Small intestine (tissue), 7 donors: ENCODE data around the gene CCNL1. TPM values are rescaled to one million over a fixed set of nuclear protein-coding genes. Genes with fewer than 3 reads are reported as not detected.

Experiments used
- DNase-seq, 2 donors: peaks; one replicate each; pipeline versions ENCODE4 v3.0.0 to v3.0.0-alpha.2; 2013
- FAIRE-seq: peaks from 2 replicates; lab custom pipeline; 2012; peaks lifted over from hg19 to GRCh38; lab: Jason Lieb, UNC
- H3K27ac ChIP-seq, 3 donors: one replicate each; pipeline ENCODE4 v1.5.1; 2013; ENCODE audit warnings: low read length in 2 of 3, mild to moderate bottlenecking in 2 of 3, control low read depth in 1 of 3, inconsistent platforms in 1 of 3, low read depth in 1 of 3, moderate library complexity in 1 of 3
- H3K27me3 ChIP-seq, 3 donors: one replicate each; pipeline ENCODE4 v1.6.1; 2013; ENCODE audit warnings: low read length in 3 of 3, inconsistent platforms in 1 of 3; ENCODE audit not compliant: control insufficient read depth in 3 of 3, insufficient read depth in 3 of 3
- H3K36me3 ChIP-seq, 3 donors: one replicate each; pipeline ENCODE4 v1.6.1; 2013; ENCODE audit warnings: low read length in 3 of 3, inconsistent platforms in 1 of 3, low read depth in 1 of 3, mild to moderate bottlenecking in 1 of 3, moderate library complexity in 1 of 3; ENCODE audit not compliant: control insufficient read depth in 3 of 3, insufficient read depth in 2 of 3
- H3K4me1 ChIP-seq, 3 donors: one replicate each; pipeline ENCODE4 v1.6.1; 2013; ENCODE audit warnings: low read length in 2 of 3, inconsistent platforms in 1 of 3, low read depth in 1 of 3, mild to moderate bottlenecking in 1 of 3, moderate library complexity in 1 of 3; ENCODE audit not compliant: control insufficient read depth in 3 of 3, insufficient read depth in 2 of 3
- H3K4me3 ChIP-seq, 3 donors: one replicate each; pipeline ENCODE4 v1.5.1; 2013; ENCODE audit warnings: low read length in 3 of 3, control low read depth in 1 of 3, inconsistent platforms in 1 of 3, low read depth in 1 of 3, mild to moderate bottlenecking in 1 of 3, moderate library complexity in 1 of 3
- H3K9me3 ChIP-seq, 2 donors: one replicate each; pipeline ENCODE4 v1.6.1; 2013; ENCODE audit warnings: low read depth in 1 of 2, low read length in 1 of 2; ENCODE audit not compliant: control insufficient read depth in 2 of 2, insufficient read depth in 1 of 2
- WGBS, 3 donors: extraction: QIAGEN DNeasy Blood & Tissue Kit; methylation state at CpG; one replicate each; pipeline ENCODE4 v1.1.7; 2013; 5-methylcytosine and 5-hydroxymethylcytosine counted together
- polyA plus RNA-seq, 4 donors: library from polyadenylated mRNA; stranded (reverse) in 3 of 4; unstranded in 1 of 4; fragments of 200-250 nt in 3 of 4; fragments of 120-200 nt in 1 of 4; gene quantifications; one replicate each; pipeline versions ENCODE4 v1.2.1 to v1.2.3, GENCODE V29; 2013
- donor health status: healthy with polysubstance abuse.
- donor health status: control.
- donor health status: control.
- donor health status: Bipolar disorder and iron deficiency.
- donor health status: healthy.

CCNL1 gene
- polyA plus RNA-seq, 4 donors: 46.6 to 214 (median 118) TPM

DNA sequence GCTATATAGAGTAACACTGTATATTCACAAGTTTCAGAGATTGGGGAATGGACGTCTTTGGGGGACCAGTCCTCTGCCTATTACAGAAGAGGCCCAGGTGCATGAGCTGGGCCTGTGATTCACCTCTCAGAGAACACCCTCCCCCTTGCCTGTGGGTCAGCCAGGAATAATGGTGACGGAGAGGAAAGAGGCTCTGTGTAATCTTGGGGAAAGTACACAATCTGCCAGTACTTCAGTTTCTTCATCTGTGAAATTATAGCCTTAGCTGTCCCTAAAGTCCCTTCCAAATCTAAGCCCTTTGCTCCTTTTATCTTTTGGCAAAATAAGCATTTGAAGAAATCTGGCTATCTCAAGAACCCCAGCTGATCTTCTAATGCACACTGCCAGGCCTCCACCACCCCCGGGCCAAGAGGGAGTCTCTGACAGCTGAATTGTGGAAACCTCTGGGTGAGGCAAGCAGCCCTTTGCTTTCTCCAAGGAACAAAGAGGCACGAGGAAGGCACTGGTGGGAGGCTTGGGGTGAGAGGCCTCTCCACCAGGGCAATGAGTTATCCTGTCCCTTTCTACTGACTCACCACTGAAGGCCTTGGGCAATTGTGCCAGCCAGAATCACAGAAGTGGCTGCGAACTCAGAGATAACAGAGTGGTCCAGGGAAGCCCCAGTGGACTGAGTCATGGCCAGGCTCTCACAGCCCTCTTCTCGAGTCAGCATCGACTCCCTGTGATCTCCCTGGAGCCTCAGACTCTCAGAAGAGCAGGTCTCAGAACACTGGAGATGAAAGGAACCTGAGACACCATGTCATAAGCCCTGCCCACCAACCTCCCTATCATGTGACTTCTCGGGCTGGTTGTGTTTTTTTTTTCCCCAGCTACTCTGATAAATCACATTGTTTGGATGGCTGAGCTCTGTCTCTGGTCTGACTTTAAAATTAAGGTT, 31.8 kb downstream of the CCNL1 start:
- 28 to 49% (median 34%) methylated on average over 8 of the region's 8 CpGs for WGBS, 3 donors
- FAIRE-seq: no peak
- H3K4me1 ChIP-seq: peaks cover 0 to 79% (median 19%) of the 10 kb centered on the region in 3 donors

DNA sequence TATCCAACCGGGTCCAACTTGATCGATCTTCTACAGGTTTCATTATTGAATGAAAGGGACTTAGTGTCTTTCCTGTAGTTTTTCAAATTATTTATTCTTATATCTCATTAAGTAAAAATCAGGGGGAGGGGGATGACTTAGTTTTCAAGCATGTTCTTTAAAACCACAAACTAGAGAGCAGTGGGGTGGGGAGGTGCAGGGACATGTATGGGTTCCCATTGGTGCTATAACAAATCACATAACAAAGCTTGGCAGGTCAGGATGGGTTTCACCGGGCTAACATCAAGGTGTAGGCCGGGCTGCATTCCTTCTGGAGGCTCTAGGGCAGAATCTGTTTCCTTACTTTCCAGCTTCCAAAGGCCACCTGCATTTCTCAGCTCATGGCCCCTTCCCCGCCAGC, 32.7 kb downstream of the CCNL1 start:
- no peaks in the 10 kb centered on the region for H3K9me3 ChIP-seq
- WGBS, 3 donors: 88 to 94% (median 94%) methylated on average over 5 of the region's 5 CpGs
- H3K27ac ChIP-seq: peak overlapping the region in 2 of 3 donors; percentile 18 to 86
- H3K27me3 ChIP-seq: no peaks in the 10 kb centered on the region
- H3K4me1 ChIP-seq: peaks cover 2 to 87% (median 25%) of the 10 kb centered on the region in 3 donors
- no peak for DNase-seq
- no peak overlapping the region for H3K4me3 ChIP-seq
- no peak for FAIRE-seq
- no peaks in the 10 kb centered on the region for H3K36me3 ChIP-seq

More for the DNA sequence above, 31.8 kb downstream of the CCNL1 start:
- Histone ChIP-seq H3K27ac (peak overlapping the region; percentile 74 to 97 (median 86)), H3K27me3 (no peaks in the 10 kb centered on the region), H3K36me3 (no peaks in the 10 kb centered on the region), H3K9me3 (no peaks in the 10 kb centered on the region), H3K4me3 (no peak overlapping the region)
- DNase-seq: peak; percentile 64 to 74

DNA sequence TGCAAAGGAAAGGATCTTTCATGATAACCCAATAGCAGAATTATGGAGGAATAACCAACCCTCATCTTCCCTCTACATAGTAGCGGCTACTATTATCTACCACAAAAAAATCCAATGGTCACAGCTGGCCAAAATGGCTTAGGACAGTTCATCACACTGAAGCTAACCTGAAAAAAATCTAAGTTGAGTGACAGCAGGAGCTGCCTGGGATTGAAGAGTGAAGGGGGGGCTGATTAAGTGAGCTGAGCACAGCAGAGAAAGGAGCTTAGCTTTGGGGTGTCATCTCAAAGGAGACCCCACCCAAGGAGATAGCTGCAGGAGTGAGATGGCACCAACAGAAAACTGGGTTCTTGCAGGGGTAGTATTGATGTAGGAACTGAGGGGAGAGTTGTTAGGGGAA, 33.6 kb downstream of the CCNL1 start:
- no peaks in the 10 kb centered on the region for H3K36me3 ChIP-seq
- H3K27me3 ChIP-seq: no peaks in the 10 kb centered on the region
- no peaks in the 10 kb centered on the region for H3K9me3 ChIP-seq
- no peak for DNase-seq
- H3K4me1 ChIP-seq: peaks cover 6 to 89% (median 25%) of the 10 kb centered on the region in 3 donors
- no peak for FAIRE-seq
- H3K4me3 ChIP-seq: no peak overlapping the region
- peak overlapping the region in 1 of 3 donors; percentile 86 for H3K27ac ChIP-seq
- WGBS, 3 donors: 91 to 95% (median 95%) methylated on average over 1 of the region's 1 CpG

DNA sequence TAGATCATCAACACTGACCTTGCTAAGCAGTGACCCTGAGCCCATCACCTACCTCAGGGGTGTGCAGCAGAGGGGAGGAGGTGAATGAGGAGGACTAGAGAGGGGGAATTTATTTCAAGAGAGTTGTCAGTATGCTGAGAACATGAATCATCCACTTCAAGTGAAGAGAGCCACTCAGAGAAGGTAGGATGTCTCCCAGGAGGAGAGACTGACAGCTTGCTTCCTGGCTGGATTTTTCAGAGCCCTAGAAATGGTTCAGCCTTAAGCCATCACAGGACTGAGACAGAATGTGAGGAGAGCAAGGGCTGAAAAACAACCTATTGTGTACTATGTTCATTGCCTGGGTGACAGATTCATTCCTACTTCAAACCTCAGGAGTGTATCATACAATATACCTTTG, 34.8 kb downstream of the CCNL1 start:
- DNase-seq: no peak
- H3K4me1 ChIP-seq: peaks cover 6 to 86% (median 23%) of the 10 kb centered on the region in 3 donors
- peak overlapping the region in 1 of 3 donors; percentile 77 for H3K27ac ChIP-seq
- no peaks in the 10 kb centered on the region for H3K9me3 ChIP-seq
- FAIRE-seq: no peak
- H3K4me3 ChIP-seq: no peak overlapping the region
- no peaks in the 10 kb centered on the region for H3K27me3 ChIP-seq
- no peaks in the 10 kb centered on the region for H3K36me3 ChIP-seq

DNA sequence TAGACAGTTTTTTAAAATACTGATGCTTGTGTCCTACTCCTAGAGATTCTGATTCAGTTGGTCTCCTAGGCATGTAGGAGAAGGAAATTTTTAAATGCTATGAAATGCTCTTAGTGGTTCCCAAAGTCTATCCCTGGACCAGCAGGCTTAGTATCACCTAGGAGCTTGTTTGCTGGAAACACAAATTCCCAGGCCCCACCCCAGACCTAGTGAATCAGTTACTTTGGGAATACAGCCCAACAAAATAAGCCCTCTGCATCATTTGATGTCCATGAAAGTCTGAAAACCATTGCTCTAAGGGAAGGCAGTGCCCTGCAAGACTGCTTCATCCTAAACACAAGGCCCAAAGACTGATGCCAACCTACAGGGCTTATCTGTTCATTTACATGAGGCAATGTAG, 36.3 kb downstream of the CCNL1 start:
- no peak for FAIRE-seq
- Histone ChIP-seq H3K4me3 (no peak overlapping the region), H3K9me3 (no peaks in the 10 kb centered on the region), H3K4me1 (peaks cover 6 to 82% (median 16%) of the 10 kb centered on the region in 3 donors), H3K27ac (no peak overlapping the region), H3K36me3 (no peaks in the 10 kb centered on the region), H3K27me3 (no peaks in the 10 kb centered on the region)
- DNase-seq: no peak

GRCh38 chr3:157122832-157123427, 37.0 kb downstream of the CCNL1 start:
- WGBS, 3 donors: 69 to 77% (median 74%) methylated on average over 3 of the region's 3 CpGs
- Histone ChIP-seq H3K9me3 (no peaks in the 10 kb centered on the region), H3K27me3 (no peaks in the 10 kb centered on the region), H3K4me1 (peaks cover 6 to 75% (median 11%) of the 10 kb centered on the region in 3 donors), H3K4me3 (no peak overlapping the region), H3K27ac (no peak overlapping the region), H3K36me3 (no peaks in the 10 kb centered on the region)
- FAIRE-seq (no peak), DNase-seq (no peak)

DNA sequence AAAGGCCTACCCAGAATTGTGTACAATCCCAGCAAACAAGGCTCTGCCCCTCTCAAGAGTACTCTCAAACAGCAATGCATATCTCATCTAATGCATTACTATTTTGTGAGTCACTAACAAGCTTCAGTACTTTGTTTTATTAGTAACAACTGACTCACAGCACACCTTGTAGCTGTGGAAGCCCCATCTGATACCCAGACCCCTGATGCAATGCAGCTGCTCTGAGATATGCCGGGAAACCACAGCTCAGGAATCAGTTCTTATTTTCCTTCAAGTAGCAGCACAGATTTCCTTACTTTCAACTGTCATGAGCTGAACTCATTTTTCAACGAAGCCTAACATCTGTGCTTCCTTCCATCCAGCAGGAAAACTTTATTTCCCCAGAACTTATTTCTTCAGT, 37.8 kb downstream of the CCNL1 start:
- H3K27me3 ChIP-seq: no peaks in the 10 kb centered on the region

GRCh38 chr3:157121522-157121921, 38.4 kb downstream of the CCNL1 start:
- 21 to 56% (median 35%) methylated on average over 1 of the region's 1 CpG for WGBS, 3 donors
- FAIRE-seq (no peak), DNase-seq (no peak)
- Histone ChIP-seq H3K4me1 (peaks cover 6 to 61% (median 6%) of the 10 kb centered on the region in 3 donors), H3K9me3 (no peaks in the 10 kb centered on the region), H3K4me3 (no peak overlapping the region), H3K27me3 (no peaks in the 10 kb centered on the region), H3K27ac (peak overlapping the region in 1 of 3 donors; percentile 92), H3K36me3 (no peaks in the 10 kb centered on the region)

More for the DNA sequence above, 37.8 kb downstream of the CCNL1 start:
- no peak overlapping the region for H3K4me3 ChIP-seq
- H3K4me1 ChIP-seq: peaks cover 6 to 67% (median 9%) of the 10 kb centered on the region in 3 donors
- no peaks in the 10 kb centered on the region for H3K9me3 ChIP-seq
- FAIRE-seq: no peak
- H3K36me3 ChIP-seq: no peaks in the 10 kb centered on the region
- peak overlapping the region; percentile 14 to 92 (median 29) for H3K27ac ChIP-seq
- DNase-seq: peak; percentile 56 to 68
- 27 to 43% (median 40%) methylated on average over 2 of the region's 2 CpGs for WGBS, 3 donors
